Lung (tissue), 12 donors: ENCODE data around the gene RIC3. TPM values are rescaled to one million over a fixed set of nuclear protein-coding genes. Genes with fewer than 3 reads are reported as not detected.

Experiments used
- ATAC-seq: fragments of 200-7000 bp; cut with Tn5 transposase; one replicate; pipeline ENCODE4 v1.9.1; 2020; ENCODE audit warnings: moderate number of reproducible peaks; ENCODE audit not compliant: insufficient read depth, low FRiP score
- DNase-seq, 3 donors: peaks; one replicate each; pipeline ENCODE4 v3.0.0-alpha.2; 2013 to 2017
- H3K27ac ChIP-seq, 2 donors: one replicate each; pipeline ENCODE4 v1.5.1; 2013; ENCODE audit warnings: mild to moderate bottlenecking in 2 of 2, moderate library complexity in 2 of 2, control low read depth in 1 of 2, inconsistent platforms in 1 of 2, low read depth in 1 of 2, low read length in 1 of 2
- H3K27me3 ChIP-seq, 3 donors: one replicate each; pipeline ENCODE4 v1.5.1; 2013; ENCODE audit warnings: low read length in 2 of 3; ENCODE audit not compliant: control insufficient read depth in 3 of 3, insufficient read depth in 3 of 3
- H3K36me3 ChIP-seq, 4 donors: one replicate each; pipeline ENCODE4 v1.5.1; 2013; ENCODE audit warnings: low read length in 4 of 4, mild to moderate bottlenecking in 1 of 4, moderate library complexity in 1 of 4; ENCODE audit not compliant: control insufficient read depth in 4 of 4, insufficient read depth in 4 of 4
- H3K4me1 ChIP-seq, 5 donors: one replicate each; pipeline ENCODE4 v1.5.1; 2013; ENCODE audit warnings: low read length in 5 of 5, mild to moderate bottlenecking in 2 of 5, moderate library complexity in 1 of 5; ENCODE audit not compliant: control insufficient read depth in 5 of 5, insufficient read depth in 5 of 5
- H3K4me3 ChIP-seq: one replicate; pipeline ENCODE4 v1.5.1; 2013; ENCODE audit warnings: mild to moderate bottlenecking, control low read depth, moderate library complexity
- H3K9ac ChIP-seq, 2 donors: one replicate each; pipeline ENCODE4 v1.5.1; 2013; ENCODE audit warnings: low read length in 2 of 2, control low read depth in 1 of 2; ENCODE audit not compliant: insufficient read depth in 1 of 2
- H3K9me3 ChIP-seq, 4 donors: one replicate each; pipeline ENCODE4 v1.5.1; 2013; ENCODE audit warnings: low read length in 3 of 4, mild to moderate bottlenecking in 1 of 4, moderate library complexity in 1 of 4; ENCODE audit not compliant: control insufficient read depth in 4 of 4, insufficient read depth in 3 of 4
- CTCF ChIP-seq: IDR thresholded peaks from 2 replicates; pipeline ENCODE4 v1.5.1; 2012; ENCODE audit warnings: mild to moderate bottlenecking; ENCODE audit errors: control extremely low read depth, extremely low read depth
- WGBS, 2 donors: extraction: QIAGEN DNeasy Blood & Tissue Kit; methylation state at CpG; one replicate each; pipeline ENCODE4 v1.1.7; 2013; 5-methylcytosine and 5-hydroxymethylcytosine counted together
- polyA plus RNA-seq, 2 donors: library from polyadenylated mRNA; stranded (reverse); fragments of 200-250 nt; gene quantifications; one replicate each; pipeline ENCODE4 v1.2.1, GENCODE V29; 2013
- total RNA-seq, 2 donors: library from RNA; depleted of rRNA in 1 of 2; stranded (reverse); fragments of >200 nt in 1 of 2; gene quantifications; one replicate each; pipeline ENCODE4 v1.2.1, GENCODE V29; 2014 to 2021
- donor health status: control.
- donor health status: control.
- donor health status: Bipolar disorder and iron deficiency.
- donor health status: healthy.
- donor health status: DM: yes; HTN: yes; CAD: no.

The RIC3 gene
- total and polyA plus RNA-seq, 4 donors = 2.0 to 10.2 (median 9.7) TPM

GRCh38 chr11:8060146-8060719 is 108.6 kb downstream of the RIC3 start:
- Histone ChIP-seq H3K27me3 (no peaks in the 10 kb centered on the region), H3K36me3 (no peaks in the 10 kb centered on the region), H3K27ac (no peak overlapping the region), H3K9me3 (no peaks in the 10 kb centered on the region), H3K4me1 (peaks cover 2 to 42% (median 14%) of the 10 kb centered on the region in 5 donors), H3K4me3 (no peak overlapping the region), H3K9ac (no peak overlapping the region)
- 85 to 86% methylated on average over 3 of the region's 3 CpGs for WGBS, 2 donors
- no peak for TF ChIP-seq CTCF
- ATAC-seq (no peak), DNase-seq (no peak)

GRCh38 chr11:8059571-8060011 is 109.2 kb downstream of the RIC3 start:
- DNase-seq (peak in 2 of 3 donors; percentile 37 to 63), ATAC-seq (no peak)
- peaks cover 2 to 42% (median 14%) of the 10 kb centered on the region in 5 donors for H3K4me1 ChIP-seq
- H3K27ac ChIP-seq = no peak overlapping the region
- TF ChIP-seq CTCF = no peak
- H3K9me3 ChIP-seq = no peaks in the 10 kb centered on the region
- no peaks in the 10 kb centered on the region for H3K36me3 ChIP-seq
- no peak overlapping the region for H3K4me3 ChIP-seq
- no peak overlapping the region for H3K9ac ChIP-seq
- no peaks in the 10 kb centered on the region for H3K27me3 ChIP-seq
- WGBS, 2 donors = 47 to 57% methylated on average over 10 of the region's 10 CpGs

GRCh38 chr11:8059030-8059429 is 109.8 kb downstream of the RIC3 start:
- 83 to 87% methylated on average over 8 of the region's 8 CpGs for WGBS, 2 donors
- DNase-seq (no peak), ATAC-seq (no peak)
- H3K27ac ChIP-seq = no peak overlapping the region
- H3K36me3 ChIP-seq = no peaks in the 10 kb centered on the region
- TF ChIP-seq CTCF = no peak
- no peaks in the 10 kb centered on the region for H3K27me3 ChIP-seq
- H3K9ac ChIP-seq = no peak overlapping the region
- H3K4me1 ChIP-seq = peaks cover under 1 to 42% (median 14%) of the 10 kb centered on the region in 5 donors
- no peak overlapping the region for H3K4me3 ChIP-seq
- peaks cover 0 to 3% (median 0%) of the 10 kb centered on the region in 4 donors for H3K9me3 ChIP-seq

GRCh38 chr11:8058216-8058615 is 110.6 kb downstream of the RIC3 start:
- ATAC-seq = no peak
- no peak for TF ChIP-seq CTCF
- H3K4me1 ChIP-seq = peaks cover 0 to 38% (median 14%) of the 10 kb centered on the region in 5 donors

More at GRCh38 chr11:8058216-8058615, 110.6 kb downstream of the RIC3 start:
- no peak for DNase-seq
- Histone ChIP-seq H3K27ac (no peak overlapping the region), H3K36me3 (no peaks in the 10 kb centered on the region), H3K9me3 (peaks cover 0 to 3% (median 0%) of the 10 kb centered on the region in 4 donors), H3K27me3 (no peaks in the 10 kb centered on the region), H3K4me3 (no peak overlapping the region), H3K9ac (no peak overlapping the region)
- 96 to 97% methylated on average over 9 of the region's 9 CpGs for WGBS, 2 donors
